GM21515 (cell line): Measurements from ENCODE around the gene CDKN3.

ENCODE experiments used
- ATAC-seq: cut with Tn5 transposase; IDR thresholded peaks from one replicate; pipeline ENCODE4 v1.9.1; 2021; ENCODE audit not compliant: unreplicated experiment

CDKN3 gene, protein sequence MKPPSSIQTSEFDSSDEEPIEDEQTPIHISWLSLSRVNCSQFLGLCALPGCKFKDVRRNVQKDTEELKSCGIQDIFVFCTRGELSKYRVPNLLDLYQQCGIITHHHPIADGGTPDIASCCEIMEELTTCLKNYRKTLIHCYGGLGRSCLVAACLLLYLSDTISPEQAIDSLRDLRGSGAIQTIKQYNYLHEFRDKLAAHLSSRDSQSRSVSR

DNA sequence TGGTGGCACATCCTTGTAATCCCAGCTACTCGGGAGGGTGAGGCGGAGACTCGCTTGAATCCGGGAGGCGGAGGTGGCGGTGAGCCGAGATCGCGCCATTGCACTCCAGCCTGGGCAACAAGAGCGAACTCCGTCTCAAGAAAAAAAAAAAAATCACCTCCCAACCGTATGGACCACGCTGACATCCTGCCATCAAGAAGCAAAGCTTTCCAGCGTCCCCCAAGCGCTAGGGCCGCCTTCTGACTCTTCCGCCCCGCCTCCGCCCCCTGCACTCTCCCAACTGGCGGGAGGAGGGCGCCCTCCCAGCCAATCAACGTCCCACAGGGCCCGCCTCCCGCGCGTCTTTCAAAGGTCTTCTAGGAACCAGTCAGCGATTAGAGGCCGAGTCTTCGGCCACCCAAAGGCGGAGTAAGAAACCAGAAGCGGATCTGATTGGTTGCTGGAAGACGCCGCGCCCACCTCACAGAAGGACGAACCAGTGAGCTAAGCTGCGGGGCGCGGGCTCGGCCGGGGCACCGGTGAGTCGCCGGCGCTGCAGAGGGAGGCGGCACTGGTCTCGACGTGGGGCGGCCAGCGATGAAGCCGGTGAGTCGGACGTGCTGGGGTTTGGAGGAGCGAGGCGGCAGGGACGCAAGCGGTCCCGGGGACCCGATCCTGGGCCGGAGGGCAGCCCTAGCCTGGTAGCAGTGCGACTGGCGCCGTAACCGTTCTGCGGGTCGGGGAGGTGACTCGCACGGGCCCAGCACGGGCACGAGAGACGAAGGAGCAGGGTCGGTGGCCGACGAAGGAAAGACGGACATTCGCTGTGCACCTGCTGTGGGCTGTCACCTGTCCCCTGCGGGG, at the start of gene CDKN3:
CDKN3 (plus strand) TSS at position 515 of the 843 bp plus-strand sequence; CDS start at position 577, 62 bp downstream.
- peak; percentile 97 for ATAC-seq

DNA sequence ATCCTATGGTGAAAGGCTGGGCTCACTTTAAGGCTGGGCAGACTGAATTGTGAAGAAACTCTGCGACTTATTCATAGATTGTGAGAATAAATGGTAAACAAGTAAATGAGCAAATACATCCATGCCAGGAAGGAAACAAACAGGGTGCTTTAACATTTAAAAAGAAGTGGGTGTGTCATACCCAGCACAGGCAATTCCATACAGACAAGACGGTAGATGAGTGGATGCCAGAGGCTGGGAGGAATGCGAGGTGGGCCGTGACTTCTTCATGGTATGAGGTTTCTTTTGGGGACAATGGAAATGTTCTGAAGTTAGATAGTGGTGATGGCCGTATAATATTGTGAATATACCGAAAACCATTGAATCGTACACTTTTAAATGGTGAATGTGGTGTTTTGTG, 49.8 kb upstream of the CDKN3 start:
- ATAC-seq, result no peak

DNA sequence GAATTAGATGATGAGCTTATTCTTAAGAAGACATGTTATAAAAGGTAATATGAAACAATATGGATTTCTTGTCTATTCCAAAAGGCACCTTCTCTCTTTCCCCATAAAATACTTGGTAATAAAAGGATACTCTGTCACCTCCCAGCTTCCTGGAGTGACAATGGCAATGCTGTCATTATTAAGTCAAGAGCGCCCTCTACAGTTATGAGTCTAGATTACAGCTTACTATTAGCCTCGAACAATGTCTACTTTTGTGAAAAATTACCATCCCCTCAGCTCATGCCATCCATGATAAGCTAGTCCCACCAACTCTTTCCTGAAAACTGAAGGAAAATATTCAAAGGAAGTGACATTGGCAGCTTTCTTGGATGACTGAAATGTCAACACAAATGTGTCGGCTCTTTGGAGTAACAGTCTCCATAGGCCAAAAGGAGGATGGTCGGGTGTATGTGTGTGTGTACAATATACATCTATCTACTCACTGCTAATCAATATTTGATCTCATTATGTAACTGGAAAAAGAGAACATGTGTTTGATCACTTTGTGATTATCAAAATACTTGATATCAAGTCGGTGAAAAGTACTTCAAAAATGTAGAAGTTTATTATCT, 48.7 kb upstream of the CDKN3 start:
- no peak for ATAC-seq

DNA sequence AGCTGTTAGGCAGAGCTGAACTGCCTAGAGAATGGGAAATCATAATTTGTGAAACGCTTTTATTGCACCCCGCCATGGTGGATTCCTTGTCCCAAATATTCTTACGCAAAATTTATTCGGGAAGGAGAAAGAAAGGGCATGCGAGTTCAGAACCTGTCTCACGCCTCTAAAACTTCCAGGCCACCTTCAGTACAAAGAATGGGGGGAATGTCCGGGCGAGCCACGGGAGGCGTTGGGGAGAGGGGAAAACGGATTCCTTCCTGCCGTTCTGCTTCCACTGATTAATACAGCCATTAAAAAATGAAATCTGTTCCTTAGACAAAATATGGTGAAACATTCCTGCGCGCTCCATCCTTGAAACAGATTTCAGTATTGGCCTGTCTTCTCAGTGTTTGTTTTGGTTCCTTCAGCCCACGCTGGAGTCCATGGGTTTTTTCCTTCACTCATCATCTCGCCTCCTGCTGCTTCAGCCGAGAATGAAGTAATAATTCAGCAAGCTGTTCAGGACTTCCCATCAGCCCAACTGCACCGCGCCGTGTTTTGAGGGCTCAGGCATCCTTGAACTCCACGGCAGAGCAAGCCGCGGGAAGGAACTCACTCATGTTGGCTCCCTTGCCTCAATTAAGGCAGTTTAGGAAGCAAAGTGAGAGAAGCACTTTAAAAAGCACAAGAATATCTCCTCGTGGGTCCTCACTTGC, 47.7 kb upstream of the CDKN3 start:
- no peak for ATAC-seq

DNA sequence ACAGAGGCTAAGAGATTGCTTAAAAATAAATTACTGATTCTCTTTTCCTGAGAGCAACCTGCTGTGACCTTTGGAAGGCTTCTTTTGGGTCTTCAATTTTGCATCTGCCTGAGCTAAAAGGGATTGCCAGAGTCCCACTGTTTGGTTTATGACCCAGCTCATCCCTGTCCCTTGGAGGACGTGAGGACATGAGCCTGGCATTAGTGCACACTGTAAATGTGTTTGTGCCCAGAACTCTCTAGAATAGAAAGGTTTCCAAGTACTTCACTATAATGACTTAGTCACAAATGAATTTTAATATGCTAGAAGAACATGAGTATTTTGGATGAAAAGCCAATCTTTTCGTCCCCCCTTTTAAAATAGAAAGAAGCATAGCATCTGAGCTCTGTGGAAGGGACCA, 47.1 kb upstream of the CDKN3 start:
- no peak for ATAC-seq

DNA sequence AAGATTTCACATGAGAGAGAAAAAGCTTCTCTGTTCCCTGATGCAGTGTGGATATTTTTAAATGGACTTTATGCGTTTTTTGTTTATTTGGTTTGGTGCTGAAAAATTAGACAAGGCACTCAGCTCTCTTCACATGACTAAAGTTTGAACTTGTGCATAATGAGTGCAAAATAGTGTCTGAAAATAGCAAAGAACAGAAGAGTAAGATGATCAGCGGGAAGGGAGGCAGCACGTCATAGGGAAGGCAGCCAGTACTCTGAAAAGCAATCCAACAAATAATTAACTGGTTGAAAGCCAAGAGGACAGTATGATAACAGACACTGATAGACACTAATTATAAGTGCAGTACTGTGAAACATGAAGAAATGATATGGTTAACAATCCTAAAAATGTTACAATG, 46.6 kb upstream of the CDKN3 start:
- no peak for ATAC-seq

DNA sequence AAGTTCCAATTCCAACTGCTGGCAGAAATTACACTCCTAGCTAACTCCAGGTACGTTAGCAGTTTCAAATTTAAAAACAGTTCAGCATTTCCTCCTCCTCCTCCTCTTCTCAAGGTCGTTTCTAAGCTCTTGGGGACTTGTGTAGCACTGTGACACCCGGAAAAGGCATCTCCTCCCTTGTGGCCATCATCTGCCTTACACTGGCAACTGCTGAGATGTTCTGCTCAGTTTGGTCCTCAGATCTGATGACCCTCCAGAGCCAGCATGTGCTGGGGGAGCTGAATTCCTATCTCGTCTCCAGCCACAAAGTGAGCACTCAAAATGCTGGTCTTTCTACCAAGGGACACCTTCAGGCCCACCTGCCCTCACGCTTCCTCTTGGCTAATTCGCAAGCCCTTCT, 43.5 kb upstream of the CDKN3 start:
- ATAC-seq, result no peak

DNA sequence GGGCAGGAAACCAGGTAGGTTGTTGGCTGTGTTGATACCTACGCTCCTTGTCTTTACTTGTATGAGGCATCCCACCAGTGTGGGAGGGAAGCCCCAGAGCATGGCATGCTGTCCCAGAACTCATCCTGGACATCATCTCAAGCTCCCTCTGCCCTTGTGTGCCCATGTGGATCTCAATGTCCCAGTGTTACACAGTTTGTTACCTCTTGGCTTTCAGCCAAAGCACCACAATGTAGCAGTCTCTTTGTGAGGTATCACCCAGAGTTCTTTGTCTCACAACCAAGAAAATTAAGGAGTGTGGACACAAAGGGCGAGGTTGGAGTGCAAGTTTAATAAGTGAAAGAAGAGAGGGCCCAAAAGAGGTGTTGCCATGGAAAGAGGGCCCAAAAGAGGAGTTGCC, 43.1 kb upstream of the CDKN3 start:
- no peak for ATAC-seq

DNA sequence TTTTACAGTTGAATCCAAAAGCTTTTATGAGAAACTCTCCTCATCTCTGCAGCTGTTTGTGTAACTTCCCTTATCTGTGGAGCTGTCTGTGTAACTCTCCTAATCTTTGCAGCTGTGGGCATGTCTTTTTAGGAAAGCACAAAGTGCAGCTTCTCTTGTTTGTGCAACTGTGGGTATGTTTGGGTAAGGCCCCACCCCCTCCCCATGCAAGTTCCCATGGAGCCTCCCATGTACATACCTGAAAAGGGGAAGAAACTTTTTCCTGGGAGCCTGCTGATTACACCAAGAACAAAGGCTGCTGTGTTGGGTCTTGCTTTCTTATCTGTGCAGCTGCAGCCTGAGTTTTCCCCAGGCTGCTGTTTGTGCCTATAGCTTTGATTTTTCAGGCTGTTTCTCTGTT, 42.7 kb upstream of the CDKN3 start:
- ATAC-seq, result no peak

DNA sequence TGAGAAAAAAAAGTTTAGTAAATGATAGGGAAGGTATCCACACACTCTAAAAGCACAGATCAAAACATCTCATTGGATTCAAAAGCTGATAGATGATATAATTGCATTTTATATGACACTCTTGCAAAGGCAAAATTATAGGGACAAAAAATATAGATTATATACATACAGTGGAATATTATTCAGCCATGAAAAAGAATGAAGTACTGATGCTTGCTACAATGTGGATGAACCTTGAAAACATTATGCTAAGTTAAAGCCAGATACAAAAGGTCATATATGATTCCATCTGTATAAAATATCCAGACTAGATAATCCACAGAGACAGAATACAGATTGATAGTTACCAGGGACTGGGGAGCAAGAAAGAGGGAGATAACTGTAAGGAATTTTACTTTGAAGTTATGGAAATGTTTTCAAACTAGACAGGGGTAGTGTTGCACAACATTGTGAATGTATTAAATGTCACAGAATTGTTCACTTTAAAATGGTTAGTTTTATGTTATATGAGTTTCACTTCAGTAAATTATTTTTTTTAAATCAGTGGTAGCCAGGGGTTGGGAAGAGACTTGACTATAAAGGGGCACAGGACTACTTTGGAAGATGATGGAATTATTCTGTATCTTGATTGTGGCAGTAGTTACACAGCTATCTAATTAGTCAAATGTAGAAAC, 41.7 kb upstream of the CDKN3 start:
- ATAC-seq, result no peak

DNA sequence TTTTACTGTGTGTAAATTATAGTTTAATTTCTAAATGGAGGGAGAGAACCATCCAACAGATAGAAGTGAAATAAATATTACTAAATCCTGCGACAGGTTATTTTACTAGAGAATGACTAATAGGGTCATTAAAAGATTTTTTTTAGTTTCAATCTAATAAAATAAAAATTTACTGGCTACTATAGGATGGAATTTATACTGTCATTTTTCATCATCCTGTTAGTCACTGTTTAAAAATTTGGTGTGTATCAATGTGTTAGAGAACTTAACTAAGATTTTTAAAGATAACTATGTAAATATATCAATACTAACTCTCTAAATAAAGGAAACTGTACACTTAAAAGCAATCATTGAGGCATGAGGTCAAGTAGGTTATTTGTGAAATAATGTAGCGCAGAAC, 41.1 kb upstream of the CDKN3 start:
- no peak for ATAC-seq

DNA sequence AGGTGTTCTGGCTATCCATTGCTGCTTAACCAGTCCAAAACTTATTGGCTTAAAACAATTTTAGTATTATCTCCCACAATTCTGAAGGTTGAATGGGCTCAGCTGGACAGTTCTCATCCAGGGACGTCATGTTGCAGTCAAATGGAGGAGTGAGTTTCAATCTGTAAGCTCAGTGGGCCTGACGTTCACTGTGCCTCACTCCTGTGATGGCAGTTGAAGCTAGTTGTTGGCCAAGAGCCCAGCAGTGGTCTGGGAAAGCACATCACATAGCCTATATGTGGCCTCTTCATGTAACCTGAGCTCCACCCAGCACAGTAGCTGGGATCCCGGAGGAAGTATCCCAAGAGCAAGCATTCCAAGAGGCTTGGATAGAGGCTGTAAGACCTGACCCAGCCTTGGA, 40.6 kb upstream of the CDKN3 start:
- ATAC-seq, result no peak

DNA sequence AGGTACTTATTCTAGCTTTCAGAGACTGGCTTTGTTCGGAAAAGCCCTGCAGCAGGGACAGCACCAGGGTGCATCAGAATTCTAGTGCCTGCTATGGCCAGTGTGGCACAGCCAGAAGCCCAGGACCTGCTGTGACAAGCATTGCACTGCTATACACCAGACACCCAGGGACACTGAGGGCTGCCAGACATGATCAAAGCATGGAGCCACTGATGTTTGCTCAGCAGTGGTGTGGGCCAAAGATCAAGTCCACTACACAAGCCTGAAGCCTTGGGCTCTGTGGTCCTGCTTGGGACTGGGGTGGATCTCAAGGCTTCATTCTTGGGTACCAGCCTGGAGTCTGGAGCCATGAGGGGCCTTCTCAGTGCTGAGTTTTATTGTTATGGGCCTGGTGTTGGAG, 36.1 kb upstream of the CDKN3 start:
- no peak for ATAC-seq

DNA sequence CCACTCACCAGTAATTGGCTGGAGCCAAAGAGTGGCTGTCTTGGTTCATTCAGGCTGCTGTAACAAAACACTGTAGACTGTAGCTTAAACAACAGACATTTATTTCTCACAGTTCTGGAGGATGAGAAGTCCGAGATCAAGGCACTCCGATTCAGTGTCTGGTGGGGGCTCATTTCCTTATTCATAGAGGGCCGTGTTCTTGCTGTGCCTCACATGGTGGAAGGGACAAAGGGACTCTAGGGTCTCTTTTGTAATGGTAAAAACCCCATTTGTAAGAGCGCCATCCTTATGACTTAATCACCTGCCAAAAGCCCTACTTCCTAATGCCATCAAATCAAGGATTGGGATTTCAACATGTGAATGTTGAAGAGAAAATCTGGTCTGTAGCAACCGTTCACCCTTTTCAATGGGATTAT, 34.7 kb upstream of the CDKN3 start:
- no peak for ATAC-seq

DNA sequence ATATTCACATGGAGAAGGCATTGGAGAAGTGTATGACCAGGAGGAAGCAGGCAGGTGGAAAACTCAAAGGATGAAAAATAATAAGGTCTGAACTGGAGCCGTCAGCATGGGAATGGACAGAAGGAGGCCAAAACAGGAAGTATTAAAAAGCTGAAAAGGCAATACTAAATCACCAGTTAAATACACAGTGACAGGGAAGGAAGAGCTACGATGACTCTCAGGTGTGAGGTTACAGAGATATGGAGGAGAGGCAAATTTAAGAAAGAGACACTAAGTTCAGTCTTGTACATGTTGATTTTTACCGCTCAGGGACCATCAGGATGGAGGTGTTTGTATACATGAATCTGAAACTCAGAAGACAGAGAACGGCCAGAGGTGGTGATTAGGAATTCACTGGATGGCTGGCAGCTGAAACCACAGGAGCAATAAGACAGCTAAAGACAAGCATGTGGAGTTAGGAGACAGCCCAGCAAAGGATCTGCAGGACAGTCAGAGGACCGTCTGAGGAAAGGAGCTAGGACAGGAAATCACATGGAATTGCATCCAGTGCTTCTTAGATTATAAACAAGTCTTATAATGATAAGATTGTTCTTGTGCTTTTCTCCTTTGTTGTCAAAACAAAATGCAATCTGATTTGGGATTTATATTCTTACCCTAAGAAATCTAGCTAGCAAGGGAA, 33.9 kb upstream of the CDKN3 start:
- no peak for ATAC-seq

DNA sequence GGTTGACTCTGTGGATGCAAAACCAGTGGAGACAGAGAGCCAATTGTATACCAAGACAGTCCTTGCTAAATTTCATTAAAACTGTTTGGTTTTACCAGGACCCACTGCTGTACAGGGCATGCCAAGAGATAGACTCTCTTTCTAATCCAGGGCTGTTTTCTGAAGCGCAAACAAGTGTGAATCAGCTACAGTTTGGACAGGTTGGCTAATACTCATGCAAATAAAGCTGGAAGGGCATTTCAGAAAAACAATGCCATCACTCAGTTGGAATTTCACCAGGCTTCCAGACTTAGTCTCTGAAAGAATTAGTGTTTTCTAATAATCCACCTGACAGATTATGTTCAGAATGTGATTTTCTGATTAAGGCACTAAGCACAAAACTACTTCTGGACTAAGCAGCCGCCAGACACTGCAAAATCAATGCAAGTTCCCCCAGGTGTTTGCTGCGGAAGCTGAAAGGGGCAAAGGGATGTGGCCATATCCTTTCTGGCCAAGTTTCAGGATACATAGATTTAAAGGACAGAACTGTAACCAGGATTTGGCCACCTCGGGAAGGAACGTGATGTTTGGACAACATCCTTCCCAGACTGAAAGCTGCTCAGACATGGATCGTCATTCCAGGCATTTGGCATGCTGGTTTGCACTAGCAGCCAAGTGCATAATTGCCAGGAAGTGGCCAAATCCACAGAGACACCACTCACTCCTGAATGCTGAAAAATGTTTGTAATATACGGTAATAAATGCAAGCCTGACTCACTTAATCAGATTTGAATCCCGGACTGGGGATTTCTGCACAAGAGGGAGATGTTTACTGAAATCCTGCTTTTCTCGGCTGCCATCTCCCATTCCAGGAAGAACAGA, 32.0 kb upstream of the CDKN3 start:
- ATAC-seq, result no peak

DNA sequence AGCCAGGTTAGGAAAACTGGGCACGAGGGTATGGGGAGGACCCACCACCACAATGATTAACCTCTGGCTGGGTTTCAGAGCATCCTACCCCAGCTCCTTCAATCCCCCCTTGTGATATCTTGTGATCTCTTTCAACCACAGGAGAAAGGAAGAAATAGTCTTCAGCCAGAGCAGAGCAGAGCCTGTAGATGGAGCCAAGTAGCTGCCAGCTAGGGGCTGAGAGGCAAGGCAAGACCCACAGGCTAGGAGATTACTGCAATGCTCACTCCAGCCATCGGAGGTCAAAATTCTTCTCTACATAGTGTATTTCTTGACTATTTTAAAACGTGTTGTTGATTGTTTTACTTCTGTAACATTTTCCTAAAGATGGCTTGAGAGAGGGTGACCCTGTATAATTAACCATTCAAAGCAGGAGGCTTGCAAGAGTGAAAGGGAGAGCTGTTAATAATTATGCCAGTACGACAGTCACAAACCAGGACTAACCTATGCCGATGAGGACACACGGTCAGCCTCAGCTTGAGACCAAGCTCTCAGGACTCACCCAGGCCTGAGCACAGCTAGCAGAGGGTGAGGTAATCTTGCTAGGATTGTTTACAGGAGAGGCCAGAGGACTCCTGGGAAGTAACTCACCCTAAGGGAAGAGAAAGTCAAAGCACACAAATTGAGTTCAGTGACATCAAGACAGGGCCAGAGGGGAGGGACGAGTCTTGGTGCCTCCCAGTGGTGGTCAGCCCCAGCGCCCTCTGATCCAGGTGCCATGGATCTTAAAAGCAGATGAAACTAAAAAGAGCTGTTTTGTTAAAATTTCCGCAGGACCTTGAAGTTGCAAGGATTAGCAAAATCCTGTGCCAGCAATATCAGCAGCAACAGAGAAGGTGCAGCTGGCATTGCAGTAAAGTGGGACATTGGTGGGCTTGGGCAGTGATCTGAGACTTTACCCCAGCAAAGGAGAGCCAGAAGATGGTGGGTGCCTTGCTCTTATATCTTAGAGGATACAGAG, 29.8 kb upstream of the CDKN3 start:
- ATAC-seq, result no peak

DNA sequence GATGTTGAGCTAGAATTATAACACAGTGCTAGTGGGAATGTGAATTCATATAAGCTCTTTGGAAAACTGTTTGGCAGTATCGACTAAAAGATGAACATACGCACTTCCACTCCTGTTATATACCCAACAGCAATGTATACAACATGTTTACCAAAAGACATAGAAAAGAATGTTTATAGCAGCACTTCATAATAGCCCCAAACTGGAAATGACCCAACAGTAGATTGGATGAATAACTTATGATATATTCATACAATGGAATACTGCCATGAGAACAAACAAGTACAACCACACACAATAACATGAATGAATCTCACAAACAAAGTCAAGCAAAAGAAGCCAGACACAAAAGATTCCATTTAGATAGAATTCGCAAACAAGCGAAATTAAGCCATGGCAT, 28.5 kb upstream of the CDKN3 start:
- ATAC-seq, result no peak
